Measurements from ENCODE around the gene LMAN1L. TPM values are rescaled to one million over a fixed set of nuclear protein-coding genes. Genes with fewer than 3 reads are reported as not detected.
A peak's percentile ranks its signal among the peaks of the same experiment; 100 is the strongest.

The LMAN1L gene
- polyA plus RNA-seq, 1 donor = not detected

DNA sequence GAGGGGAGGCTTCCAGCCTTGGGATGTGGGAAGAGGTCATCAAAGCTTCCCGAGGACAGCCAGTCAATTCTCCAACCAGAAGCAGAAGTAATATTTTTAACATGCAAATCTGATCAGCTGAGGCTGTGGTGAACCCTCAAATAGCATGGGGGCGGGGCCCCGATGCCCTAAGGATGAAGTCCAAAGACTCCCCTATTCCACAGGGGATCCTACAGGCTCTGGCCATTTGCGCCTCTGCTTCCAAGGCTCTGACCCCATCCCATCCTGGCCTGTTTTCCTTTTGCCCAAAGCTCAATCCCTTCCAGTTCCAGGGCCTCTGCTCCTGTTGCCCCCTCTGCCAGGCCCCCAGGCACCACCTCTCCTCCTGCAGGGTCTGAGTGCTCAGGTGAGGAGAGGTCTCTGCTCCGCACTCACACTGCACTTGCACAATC, 37.5 kb upstream of the LMAN1L start:
- no CpG with 5 or more reads among the region's 5 CpGs for WGBS (ENCODE audit: insufficient coverage, low lambda C conversion rate)

DNA sequence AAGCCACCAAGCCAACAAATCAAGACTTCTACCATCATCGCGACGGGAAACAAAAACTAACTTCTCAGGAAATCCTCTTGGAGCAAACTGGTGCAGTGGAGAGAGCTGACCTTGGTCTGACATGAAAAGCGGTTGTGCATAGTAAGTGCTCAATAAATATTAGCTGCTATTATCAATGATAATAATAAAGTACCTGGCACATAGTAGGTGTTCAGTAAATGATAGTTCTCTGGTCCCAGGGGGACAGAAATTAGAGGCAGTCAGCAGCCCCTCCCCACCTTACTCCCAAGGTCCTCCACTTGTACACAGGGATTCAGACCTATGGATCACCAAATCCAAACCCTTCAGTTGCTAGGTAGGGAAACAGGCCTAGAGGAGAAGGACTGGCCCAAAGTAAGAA, 36.7 kb upstream of the LMAN1L start:
- H3K4me1 ChIP-seq (ENCODE audit: control insufficient read depth, insufficient read depth, low read length) = peaks cover 54% of the 10 kb centered on the region
- WGBS (ENCODE audit: insufficient coverage, low lambda C conversion rate) = no CpG with 5 or more reads among the region's 4 CpGs
- H3K36me3 ChIP-seq (ENCODE audit: control insufficient read depth, insufficient read depth, low read length) = no peaks in the 10 kb centered on the region
- no peaks in the 10 kb centered on the region for H3K9me3 ChIP-seq (ENCODE audit: control insufficient read depth, low read depth, low read length)
- no peaks in the 10 kb centered on the region for H3K27me3 ChIP-seq (ENCODE audit: control insufficient read depth, insufficient read depth, low read length)
- H3K27ac ChIP-seq (ENCODE audit: low read length) = no peak overlapping the region
- H3K4me3 ChIP-seq (ENCODE audit: low read length) = no peak overlapping the region
- DNase-seq = no peak

More for the DNA sequence above, 37.5 kb upstream of the LMAN1L start:
- DNase-seq = no peak
- Histone ChIP-seq H3K36me3 (ENCODE audit: control insufficient read depth, insufficient read depth, low read length) (no peaks in the 10 kb centered on the region), H3K9me3 (ENCODE audit: control insufficient read depth, low read depth, low read length) (no peaks in the 10 kb centered on the region), H3K4me3 (ENCODE audit: low read length) (no peak overlapping the region), H3K27me3 (ENCODE audit: control insufficient read depth, insufficient read depth, low read length) (peaks cover 3% of the 10 kb centered on the region), H3K27ac (ENCODE audit: low read length) (no peak overlapping the region), H3K4me1 (ENCODE audit: control insufficient read depth, insufficient read depth, low read length) (peaks cover 47% of the 10 kb centered on the region)

DNA sequence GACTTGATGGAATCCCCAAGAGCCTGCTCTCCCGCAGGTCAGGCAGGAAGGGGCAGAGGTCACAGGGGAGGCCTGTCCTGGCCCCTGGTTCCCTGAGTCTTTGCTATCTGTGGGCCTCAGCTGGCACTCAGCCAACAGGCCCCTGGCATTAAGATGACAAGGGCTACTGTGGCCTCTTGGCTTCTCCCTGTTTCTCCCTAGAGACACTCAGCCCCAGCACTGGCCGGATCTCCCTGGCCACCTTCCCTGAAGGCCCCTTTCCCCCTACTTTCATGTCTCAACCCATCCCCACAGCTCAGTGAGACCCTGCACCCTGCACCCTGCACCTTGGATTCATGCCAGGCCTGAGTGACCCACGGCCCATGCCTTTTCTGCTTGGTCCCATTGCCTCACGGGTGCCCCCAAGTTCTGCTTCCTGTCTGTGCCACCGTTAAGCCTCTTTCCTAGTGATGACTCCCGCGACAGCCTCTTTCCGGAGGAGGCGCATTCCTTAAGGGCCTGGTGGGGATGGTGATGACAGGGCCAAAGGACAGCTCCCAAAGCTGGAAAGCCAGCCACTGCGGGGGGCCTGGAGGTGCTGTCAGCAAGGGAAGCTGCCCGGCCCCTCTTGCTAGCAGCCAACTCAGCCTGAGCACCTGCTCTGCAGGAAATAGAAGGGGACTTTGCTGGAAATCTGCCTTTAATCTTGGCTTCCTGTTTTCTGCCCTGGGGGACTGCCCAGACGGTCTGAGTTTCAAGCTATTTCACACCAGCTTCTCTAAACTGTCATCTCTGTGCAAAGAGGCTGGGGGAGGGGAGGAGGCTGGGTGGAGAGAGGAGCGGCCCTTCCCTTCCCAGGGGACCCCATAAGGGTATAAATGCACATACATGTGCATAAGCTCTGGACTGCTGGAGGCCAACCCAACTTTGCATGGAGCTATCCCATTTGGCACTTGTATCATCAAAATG, 35.5 kb upstream of the LMAN1L start:
- Histone ChIP-seq H3K27ac (ENCODE audit: low read length) (no peak overlapping the region), H3K36me3 (ENCODE audit: control insufficient read depth, insufficient read depth, low read length) (no peaks in the 10 kb centered on the region), H3K9me3 (ENCODE audit: control insufficient read depth, low read depth, low read length) (no peaks in the 10 kb centered on the region), H3K4me1 (ENCODE audit: control insufficient read depth, insufficient read depth, low read length) (peaks cover 63% of the 10 kb centered on the region), H3K27me3 (ENCODE audit: control insufficient read depth, insufficient read depth, low read length) (no peaks in the 10 kb centered on the region), H3K4me3 (ENCODE audit: low read length) (no peak overlapping the region)
- DNase-seq = peak in 1 of 2 donors; percentile 41
- WGBS (ENCODE audit: insufficient coverage, low lambda C conversion rate) = no CpG with 5 or more reads among the region's 13 CpGs

DNA sequence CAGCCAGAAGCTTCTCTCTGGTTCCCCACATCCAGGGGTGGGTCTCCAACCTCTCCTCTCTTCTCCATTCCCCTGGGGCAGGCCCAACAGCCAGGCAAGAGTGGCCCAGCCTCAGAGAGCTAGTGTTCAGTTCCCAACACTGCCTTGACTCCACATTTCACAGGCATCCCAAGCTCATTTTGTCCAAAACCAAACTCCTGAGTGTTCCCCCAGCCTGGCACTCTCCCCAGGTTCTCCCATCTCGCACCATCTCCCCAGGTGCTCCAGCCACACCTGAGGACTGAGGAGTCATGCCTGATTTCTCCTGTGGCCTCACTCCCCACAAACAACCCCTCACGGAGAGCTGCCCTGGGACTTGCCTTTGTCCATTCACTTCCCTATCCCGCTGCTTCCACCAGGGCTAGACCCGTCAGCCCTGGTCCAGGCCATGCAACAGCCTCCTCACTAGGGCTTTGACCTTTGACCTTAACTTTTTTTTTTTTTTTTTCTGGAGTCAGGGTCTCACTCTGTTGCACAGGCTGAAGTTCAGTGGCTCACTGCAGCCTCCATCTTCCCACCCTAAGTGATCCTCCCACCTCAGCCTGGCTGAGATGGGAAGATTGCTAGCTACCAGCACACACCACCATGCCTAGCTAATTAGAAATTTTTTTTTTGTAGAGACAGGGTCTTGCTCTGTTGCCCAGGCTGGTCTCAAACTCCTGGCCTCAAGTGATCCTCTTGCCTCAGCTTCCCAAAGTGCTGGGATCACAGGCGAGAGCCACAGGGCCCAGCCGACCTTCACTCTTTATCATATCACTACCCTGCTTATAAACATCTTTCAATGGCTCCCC, 34.7 kb upstream of the LMAN1L start:
- no peaks in the 10 kb centered on the region for H3K36me3 ChIP-seq (ENCODE audit: control insufficient read depth, insufficient read depth, low read length)
- no peaks in the 10 kb centered on the region for H3K27me3 ChIP-seq (ENCODE audit: control insufficient read depth, insufficient read depth, low read length)
- H3K4me1 ChIP-seq (ENCODE audit: control insufficient read depth, insufficient read depth, low read length) = peaks cover 65% of the 10 kb centered on the region
- no peak overlapping the region for H3K27ac ChIP-seq (ENCODE audit: low read length)
- H3K4me3 ChIP-seq (ENCODE audit: low read length) = no peak overlapping the region
- WGBS (ENCODE audit: insufficient coverage, low lambda C conversion rate) = no CpG with 5 or more reads among the region's 6 CpGs
- H3K9me3 ChIP-seq (ENCODE audit: control insufficient read depth, low read depth, low read length) = no peaks in the 10 kb centered on the region
- DNase-seq = peak in 1 of 2 donors; percentile 9

DNA sequence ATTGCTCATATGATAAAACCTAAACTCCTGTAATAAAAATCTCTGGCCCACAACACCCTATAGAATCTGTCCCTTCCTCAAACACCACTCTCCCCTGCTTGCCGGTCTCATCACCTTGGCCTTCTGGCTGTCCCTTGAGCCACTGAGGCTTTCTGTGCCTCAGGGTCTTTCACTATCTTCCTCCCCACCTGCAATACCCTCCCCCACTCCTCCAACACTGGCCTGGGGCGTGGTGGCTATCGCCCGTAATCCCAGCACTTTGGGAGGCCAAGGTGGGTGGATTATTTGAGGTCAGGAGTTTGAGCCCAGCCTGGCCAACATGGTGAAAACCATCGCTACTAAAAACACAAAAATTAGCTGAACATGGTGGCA, 34.0 kb upstream of the LMAN1L start:
- Histone ChIP-seq H3K4me1 (ENCODE audit: control insufficient read depth, insufficient read depth, low read length) (peaks cover 64% of the 10 kb centered on the region), H3K9me3 (ENCODE audit: control insufficient read depth, low read depth, low read length) (no peaks in the 10 kb centered on the region), H3K4me3 (ENCODE audit: low read length) (no peak overlapping the region), H3K27me3 (ENCODE audit: control insufficient read depth, insufficient read depth, low read length) (no peaks in the 10 kb centered on the region), H3K27ac (ENCODE audit: low read length) (no peak overlapping the region), H3K36me3 (ENCODE audit: control insufficient read depth, insufficient read depth, low read length) (no peaks in the 10 kb centered on the region)
- no peak for DNase-seq
- no CpG with 5 or more reads among the region's 5 CpGs for whole genome bisulfite sequencing (ENCODE audit: insufficient coverage, low lambda C conversion rate)

DNA sequence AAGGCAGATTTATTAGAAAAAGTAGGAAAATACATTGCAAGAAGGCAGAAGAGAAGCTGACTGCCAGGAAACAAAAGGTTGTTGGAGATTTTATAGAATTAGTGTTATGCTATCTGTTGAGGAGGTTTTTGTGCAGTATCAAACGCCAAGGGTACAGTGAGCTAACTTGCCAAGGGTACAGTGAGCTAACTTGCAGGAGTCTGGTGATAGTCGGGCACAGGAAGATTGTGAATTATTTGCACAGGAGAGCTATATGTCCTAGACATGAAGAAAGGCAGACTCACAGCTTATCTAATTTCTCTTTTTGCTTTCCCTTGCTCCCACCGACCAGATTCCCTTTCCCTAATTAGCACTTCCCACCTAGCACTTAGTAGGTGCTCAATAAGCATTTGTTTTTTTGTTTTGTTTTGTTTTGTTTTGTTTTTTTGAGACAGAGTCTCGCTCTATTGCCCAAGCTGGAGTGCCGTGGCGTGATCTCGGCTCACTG, 33.4 kb upstream of the LMAN1L start:
- Histone ChIP-seq H3K4me1 (ENCODE audit: control insufficient read depth, insufficient read depth, low read length) (peaks cover 65% of the 10 kb centered on the region), H3K27me3 (ENCODE audit: control insufficient read depth, insufficient read depth, low read length) (no peaks in the 10 kb centered on the region), H3K27ac (ENCODE audit: low read length) (no peak overlapping the region), H3K4me3 (ENCODE audit: low read length) (no peak overlapping the region), H3K36me3 (ENCODE audit: control insufficient read depth, insufficient read depth, low read length) (peaks cover 2% of the 10 kb centered on the region), H3K9me3 (ENCODE audit: control insufficient read depth, low read depth, low read length) (no peaks in the 10 kb centered on the region)
- no peak for DNase-seq
- 63% methylated on average over 2 of the region's 7 CpGs for WGBS (ENCODE audit: insufficient coverage, low lambda C conversion rate)

DNA sequence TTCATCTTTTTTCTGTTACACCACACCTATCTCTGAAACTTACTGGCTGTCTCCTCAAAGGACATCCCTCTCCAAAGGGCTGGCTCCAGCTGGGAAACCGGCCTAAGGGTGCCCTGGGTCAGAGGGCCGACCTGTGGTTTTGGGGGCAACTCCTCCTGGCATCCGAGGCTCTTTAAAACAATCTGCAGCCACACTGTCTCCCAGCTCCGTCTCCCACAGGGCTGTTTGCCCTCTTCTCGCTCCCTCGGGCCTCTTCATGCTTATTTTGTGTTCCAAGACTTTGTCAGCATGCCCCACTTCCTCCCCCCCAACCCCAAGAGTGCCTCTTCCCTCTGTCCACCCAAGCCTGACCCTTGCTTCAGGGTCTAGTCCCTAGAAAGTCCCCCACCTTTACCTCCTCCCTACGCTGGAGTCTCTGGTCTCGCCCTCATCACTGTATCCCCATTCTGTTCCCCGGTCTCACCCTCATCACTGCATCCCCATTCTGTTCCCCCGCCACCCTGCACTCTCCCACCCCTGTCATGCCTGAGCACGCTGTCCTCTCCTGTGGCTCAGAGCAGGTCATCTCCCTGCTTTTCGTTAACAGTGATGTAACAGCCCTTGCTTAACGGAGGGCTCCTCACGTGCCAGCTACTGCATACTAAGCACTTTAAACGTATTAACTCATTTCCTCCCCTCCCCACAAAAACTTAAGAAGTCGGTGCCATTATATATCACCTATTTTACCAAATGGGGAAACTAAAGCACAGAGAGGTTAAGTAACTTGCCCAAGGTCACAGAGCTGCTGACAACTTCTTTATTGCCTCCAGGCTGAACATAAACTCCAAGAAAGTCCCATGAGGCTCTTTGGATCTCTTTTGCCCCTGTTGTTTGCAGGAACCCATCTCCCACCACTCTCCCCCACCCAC, 31.9 kb upstream of the LMAN1L start:
- H3K4me3 ChIP-seq (ENCODE audit: low read length) = peak overlapping the region; percentile 46
- H3K27ac ChIP-seq (ENCODE audit: low read length) = peak overlapping the region; percentile 48
- no peak for DNase-seq
- WGBS (ENCODE audit: insufficient coverage, low lambda C conversion rate) = 55% methylated on average over 2 of the region's 16 CpGs
- no peaks in the 10 kb centered on the region for H3K9me3 ChIP-seq (ENCODE audit: control insufficient read depth, low read depth, low read length)
- H3K4me1 ChIP-seq (ENCODE audit: control insufficient read depth, insufficient read depth, low read length) = peaks cover 65% of the 10 kb centered on the region
- H3K27me3 ChIP-seq (ENCODE audit: control insufficient read depth, insufficient read depth, low read length) = no peaks in the 10 kb centered on the region
- peaks cover 7% of the 10 kb centered on the region for H3K36me3 ChIP-seq (ENCODE audit: control insufficient read depth, insufficient read depth, low read length)

DNA sequence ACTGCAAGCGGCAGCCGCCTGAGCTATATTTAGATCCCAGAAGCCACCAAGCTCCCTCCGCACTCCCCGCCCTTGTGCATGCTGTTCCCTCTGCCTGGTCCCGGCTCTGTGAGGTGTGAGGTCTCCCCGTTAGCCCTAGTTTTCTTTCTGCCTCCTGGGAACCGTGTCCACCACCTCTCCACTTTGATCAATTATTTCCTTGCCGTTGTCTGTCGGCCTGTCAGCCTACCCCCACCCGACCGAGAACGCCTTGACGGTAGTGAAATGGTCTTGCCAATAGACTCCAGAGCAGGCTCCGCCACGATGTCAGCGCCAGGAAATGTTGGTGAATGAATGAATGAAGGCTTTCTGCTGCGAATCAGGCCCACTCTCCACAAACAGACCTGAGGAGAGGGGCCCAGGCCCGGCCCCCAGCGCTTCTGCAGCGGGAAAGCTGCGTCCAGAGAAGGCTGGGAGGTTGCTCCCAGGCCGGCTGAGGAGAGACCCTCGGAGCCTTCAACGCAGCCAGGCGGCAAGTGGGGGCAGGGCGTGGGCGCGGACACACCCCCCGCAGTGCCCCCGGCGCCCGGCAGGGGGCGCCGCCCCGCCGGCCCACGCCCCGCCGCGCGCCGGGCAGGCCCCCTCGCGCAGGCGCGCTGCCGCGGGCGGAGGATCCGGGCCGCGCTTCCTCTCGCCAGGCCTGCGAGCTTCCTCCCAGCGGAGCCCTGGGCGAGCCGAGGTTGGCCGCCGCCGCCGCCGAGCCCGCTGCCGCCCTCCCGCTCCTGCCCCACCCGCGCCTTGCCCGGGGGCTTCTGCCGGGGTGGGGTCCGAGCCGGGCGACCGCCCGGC, 31.0 kb upstream of the LMAN1L start, which contains the start of gene CSK:
CSK (plus strand) TSS at position 650 of the 828 bp plus-strand sequence. CDS start 16,218 bp downstream, outside the sequence.
- Histone ChIP-seq H3K4me1 (ENCODE audit: control insufficient read depth, insufficient read depth, low read length) (peaks cover 68% of the 10 kb centered on the region), H3K27me3 (ENCODE audit: control insufficient read depth, insufficient read depth, low read length) (no peaks in the 10 kb centered on the region), H3K27ac (ENCODE audit: low read length) (peak within 1 kb of the TSS; percentile 44), H3K9me3 (ENCODE audit: control insufficient read depth, low read depth, low read length) (no peaks in the 10 kb centered on the region), H3K4me3 (ENCODE audit: low read length) (peak within 1 kb of the TSS; percentile 83), H3K36me3 (ENCODE audit: control insufficient read depth, insufficient read depth, low read length) (peaks cover 12% of the 10 kb centered on the region)
- peak; percentile 67 to 70 for DNase-seq
- no CpG with 5 or more reads among the region's 74 CpGs for WGBS (ENCODE audit: insufficient coverage, low lambda C conversion rate)

Measured in large intestine (tissue), 3 donors.